GM12872 (cell line): Measurements from ENCODE around the gene RTBDN.

Experiments used
- TF ChIP-seq, protein P1 (sequence below): IDR thresholded peaks from 3 replicates; pipeline ENCODE4 v1.5.1; 2011; ENCODE audit warnings: low read depth, mild to moderate bottlenecking, low read length, moderate library complexity; ENCODE audit not compliant: insufficient read depth

Gene RTBDN

DNA sequence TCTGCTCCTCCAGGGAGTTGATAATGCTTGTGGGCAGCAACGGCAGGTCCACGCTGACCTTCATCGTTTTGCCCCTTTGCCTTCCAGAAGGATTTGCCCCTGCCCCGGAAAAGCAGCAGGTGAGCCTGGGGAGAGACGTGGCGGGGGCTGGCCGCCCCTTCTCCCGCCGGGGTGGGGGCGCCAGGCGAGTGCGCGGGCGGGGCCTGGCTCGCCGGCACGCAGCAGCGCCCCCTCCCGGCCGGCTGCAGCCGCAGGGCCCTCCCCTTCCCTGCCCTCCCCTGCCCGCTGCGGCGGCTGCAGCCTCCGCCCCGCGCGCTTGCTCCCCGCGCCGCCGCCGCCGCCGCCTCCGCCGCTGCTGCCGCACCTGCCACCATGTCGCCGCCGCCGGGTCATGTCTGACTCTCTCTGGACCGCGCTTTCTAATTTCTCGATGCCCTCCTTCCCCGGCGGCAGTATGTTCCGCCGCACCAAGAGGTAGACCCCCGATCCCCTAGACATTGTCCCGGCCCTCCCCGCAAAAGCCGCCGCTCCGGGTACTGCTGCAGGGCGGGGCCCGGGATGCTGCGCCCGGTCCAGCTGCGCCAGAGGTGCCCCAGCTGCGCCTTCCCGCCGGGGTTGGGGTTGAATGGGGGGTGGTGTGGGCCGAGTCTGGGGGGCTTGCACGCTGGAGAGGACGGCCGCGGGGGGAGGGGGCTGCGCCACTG lies 4.0 kb upstream of the RTBDN start, which contains the start of gene MAST1:
MAST1 (plus strand) TSS at position 334 of the 704 bp plus-strand sequence; CDS start at position 392, 58 bp downstream.
- TF ChIP-seq, protein P1, sequence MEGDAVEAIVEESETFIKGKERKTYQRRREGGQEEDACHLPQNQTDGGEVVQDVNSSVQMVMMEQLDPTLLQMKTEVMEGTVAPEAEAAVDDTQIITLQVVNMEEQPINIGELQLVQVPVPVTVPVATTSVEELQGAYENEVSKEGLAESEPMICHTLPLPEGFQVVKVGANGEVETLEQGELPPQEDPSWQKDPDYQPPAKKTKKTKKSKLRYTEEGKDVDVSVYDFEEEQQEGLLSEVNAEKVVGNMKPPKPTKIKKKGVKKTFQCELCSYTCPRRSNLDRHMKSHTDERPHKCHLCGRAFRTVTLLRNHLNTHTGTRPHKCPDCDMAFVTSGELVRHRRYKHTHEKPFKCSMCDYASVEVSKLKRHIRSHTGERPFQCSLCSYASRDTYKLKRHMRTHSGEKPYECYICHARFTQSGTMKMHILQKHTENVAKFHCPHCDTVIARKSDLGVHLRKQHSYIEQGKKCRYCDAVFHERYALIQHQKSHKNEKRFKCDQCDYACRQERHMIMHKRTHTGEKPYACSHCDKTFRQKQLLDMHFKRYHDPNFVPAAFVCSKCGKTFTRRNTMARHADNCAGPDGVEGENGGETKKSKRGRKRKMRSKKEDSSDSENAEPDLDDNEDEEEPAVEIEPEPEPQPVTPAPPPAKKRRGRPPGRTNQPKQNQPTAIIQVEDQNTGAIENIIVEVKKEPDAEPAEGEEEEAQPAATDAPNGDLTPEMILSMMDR, result peak; percentile 51; the same call in 2 of the 3 replicates

DNA sequence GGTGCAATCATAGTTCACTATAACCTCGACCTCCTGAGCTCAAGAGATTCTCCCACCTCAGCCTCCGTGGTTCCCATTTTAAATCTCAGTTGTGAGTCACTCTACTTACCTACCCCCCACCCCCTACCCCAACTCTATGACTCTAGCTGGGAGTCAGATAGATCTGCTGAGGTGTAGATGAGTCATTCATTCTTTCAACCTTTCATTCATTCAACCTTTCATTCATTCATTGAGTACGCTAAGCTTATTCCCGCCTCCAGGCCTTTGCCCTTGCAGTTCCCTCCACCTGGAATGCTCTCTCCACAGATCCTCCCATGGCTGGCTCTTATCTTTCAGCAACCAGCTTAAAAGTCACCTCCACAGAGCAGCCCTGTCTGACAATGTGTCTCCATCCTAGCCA lies 2.8 kb upstream of the RTBDN start:
- TF ChIP-seq, protein P1, result no peak

DNA sequence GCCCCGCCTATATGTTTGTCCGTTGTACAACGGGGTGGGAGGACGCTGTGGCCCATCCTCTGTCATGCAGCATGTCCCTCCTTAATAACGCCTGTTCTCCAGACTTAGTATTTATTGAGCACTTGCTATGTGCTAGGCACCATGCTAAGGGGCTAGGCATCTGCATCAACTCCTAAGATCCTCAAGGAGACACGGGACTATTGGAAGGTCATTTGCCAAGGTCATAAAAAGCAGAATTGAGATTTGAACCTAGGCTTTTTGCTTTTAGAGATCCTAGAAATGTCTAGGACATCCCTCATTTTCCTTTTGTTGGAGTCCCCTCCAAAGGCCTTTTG lies 2.1 kb upstream of the RTBDN start:
- TF ChIP-seq, protein P1, result no peak

DNA sequence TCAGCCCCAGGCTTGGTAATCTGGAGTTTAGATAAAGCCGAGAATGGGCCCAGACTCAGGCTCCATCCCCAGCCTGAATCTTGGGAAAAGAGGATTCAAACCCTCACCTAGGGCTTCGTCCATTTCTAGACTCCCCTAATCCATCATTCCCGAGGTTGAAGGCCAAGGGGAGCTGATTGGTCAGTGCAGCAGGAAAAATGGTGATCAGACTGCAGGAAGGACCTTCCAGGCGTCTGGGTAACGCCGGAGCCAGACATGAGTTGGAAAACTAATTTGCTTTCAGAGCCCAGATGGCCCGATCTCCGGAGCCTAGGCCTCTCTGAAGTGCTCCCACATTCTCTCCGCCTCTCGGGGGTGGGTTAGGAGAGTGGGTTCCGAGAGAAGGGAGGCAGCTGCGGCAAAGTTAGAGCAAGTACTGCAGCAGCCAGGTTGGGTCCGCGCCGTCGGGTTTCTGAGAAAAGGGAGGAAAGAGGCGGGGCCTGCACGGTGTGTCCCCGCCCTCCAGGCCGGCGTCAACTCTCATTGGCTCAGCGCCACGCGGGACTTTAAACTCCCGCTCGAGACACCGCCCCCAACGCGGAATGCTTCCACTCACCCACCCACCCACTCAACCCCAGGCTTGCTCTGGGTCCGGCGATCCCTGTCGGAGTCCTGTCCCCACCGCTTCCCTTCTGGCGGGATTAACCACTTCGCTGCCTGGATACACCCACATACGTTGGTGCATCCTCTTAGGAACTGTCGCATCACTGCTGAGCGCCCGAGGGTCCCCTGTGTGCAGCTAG lies 788 bp upstream of the RTBDN start:
- TF ChIP-seq, protein P1, result no peak

DNA sequence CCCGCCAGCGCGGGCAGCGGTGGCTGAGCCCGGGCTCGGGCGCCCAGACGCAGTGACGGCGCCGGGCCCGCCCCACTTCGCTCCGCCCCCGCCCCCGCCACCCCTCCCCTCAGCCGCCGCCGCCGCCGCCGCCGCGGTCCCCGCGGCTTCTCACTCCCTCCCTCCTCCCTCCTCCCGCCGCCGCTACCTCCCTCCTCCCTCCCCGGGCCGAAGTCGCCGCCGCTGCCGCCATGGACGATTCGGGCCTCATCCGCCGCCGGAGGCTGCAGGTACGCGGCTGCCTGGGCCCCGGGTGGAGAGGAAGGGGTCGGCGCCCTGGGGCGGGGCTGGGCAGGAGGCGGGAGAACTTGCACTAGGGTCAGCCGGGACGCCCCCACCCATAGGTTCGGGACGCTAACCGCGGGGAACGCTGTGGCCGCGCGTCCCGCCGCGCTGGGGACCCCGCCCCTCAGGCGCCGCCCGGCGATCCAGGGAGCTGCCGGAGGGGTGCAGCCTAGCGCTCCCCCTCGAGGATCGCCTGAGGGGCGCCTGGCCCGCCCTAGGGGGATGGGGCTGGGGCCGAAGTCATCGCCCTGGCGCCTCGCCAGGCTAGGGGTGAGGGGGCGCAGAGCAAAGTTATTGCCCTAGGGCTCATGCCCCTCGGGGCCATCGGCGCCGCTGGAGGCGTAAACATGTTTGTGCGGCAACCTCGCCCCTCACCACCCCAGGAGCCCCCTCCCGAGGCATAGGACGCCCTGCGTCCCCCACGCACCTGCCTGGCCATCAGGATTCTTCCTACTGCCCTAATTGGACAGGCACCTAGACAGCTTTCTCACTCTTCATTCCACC lies 427 bp downstream of the RTBDN start:
- TF ChIP-seq, protein P1, result no peak

DNA sequence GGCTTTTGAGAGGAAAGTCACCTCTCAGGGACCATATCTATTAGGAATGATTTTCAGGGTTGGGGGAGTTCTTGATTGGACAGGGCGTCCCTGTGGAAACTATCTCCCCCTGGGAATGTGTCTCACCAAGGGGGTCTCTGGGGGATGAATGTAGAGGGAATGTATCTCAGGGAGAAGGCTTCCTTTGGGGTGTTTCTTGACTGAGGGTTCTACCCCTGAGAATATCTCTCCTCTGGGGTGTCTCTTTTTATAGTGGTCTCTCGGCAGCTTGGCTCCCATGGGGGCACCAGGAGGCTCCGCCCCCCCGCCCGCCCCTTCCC lies 1.0 kb downstream of the RTBDN start:
- TF ChIP-seq, protein P1, result no peak

DNA sequence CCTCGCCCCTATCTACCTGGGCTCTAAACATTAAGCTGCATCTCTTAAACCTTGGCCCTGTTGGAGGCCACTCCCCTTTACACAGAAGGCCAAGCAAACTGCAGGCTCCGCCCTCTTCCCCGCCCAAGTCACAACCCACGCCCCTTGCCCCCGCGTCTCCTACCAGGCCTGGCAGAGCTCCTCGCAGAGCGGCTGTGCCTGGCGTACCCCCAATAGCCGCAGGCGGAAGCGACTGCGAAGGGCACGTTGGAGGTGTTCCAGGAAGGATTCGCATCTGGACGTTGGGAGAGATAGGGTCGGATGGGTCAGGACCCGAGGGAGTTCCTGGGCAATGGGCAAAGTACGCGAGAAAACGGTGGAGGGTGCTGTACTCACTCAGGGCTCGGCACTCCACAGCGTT lies 5.9 kb downstream of the RTBDN start:
- TF ChIP-seq, protein P1, result no peak
